ENCODE measurements around the gene ARL10. TPM values are rescaled to one million over a fixed set of nuclear protein-coding genes. Genes with fewer than 3 reads are reported as not detected.

ARL10 gene
- total RNA-seq, 1 experiment from 2014 or later = 9.6 TPM

DNA sequence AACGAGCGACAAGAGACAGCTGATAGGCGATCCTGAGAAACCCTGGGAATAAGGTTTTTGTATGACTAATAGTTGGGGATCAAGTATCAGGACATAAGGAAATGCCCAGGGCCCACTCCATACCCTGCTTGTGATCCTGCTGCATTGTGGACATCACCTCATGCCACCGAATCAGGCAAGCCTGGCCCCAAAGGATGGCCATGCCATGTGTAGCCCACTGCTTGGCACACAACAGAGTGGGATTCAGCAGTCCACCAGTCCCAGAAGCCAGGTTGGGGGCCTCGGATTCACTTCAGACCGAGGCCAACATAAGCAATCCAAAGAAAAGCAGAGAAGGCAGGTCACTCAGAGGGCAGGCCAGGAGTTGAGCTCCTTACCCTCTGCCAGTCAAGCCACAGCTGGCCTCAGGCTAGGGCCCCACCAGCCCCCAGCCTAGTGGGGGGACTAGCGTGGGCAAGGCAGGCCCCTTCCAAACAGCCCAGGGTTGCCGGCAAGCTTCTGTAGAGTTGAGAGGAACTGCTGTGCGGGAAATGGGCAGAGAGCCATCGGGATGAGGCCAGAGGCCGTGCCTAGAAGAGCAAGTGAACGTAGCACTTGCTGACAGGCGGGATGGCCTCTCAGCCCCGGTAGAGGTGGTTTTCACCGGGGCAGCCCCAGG lies 18.1 kb downstream of the ARL10 start:
- Mint-ChIP-seq H3K36me3 (ENCODE audit: insufficient read depth in 1 of 3, low read depth in 3 of 3) (peaks cover 35 to 81% (median 43%) of the 10 kb centered on the region in 3 experiments), H3K9me3 (no peaks in the 10 kb centered on the region), H3K27me3 (ENCODE audit: low read depth) (no peaks in the 10 kb centered on the region), H3K4me3 (no peak overlapping the region), H3K27ac (no peak overlapping the region), H3K4me1 (peaks cover 9 to 10% of the 10 kb centered on the region in 2 experiments)
- Histone ChIP-seq H3K27ac (ENCODE audit: insufficient read length, low read depth, low read length) (no peak overlapping the region), H2BK12ac (ENCODE audit: insufficient read length, low read depth, low read length) (no peak overlapping the region), H4K5ac (ENCODE audit: insufficient read length, low read depth, low read length) (no peak overlapping the region), H4K8ac (replicated peaks; ENCODE audit: insufficient read length, low read depth, low read length) (no peak overlapping the region), H2BK5ac (ENCODE audit: insufficient read length, low read length) (no peak overlapping the region), H2AFZ (ENCODE audit: low read length) (no peak overlapping the region), H2AK5ac (ENCODE audit: insufficient read length, low read length) (no peak overlapping the region), H3K4me1 (ENCODE audit: insufficient read depth, low read length) (no peaks in the 10 kb centered on the region), H3K27me3 (ENCODE audit: insufficient read depth, low read length) (no peaks in the 10 kb centered on the region), H4K91ac (ENCODE audit: insufficient read length, low read depth, low read length) (no peak overlapping the region), H3T11ph (ENCODE audit: low read length) (no peak overlapping the region), H3K23ac (ENCODE audit: insufficient read length, low read depth, low read length) (no peak overlapping the region), H4K20me1 (ENCODE audit: control insufficient read depth, insufficient read depth, insufficient read length) (no peaks in the 10 kb centered on the region), H3K56ac (ENCODE audit: insufficient read length, low read depth, low read length) (no peak overlapping the region), H2BK20ac (ENCODE audit: low read depth, low read length, poor library complexity, severe bottlenecking) (no peak overlapping the region), H3K23me2 (ENCODE audit: insufficient read length, low read depth, low read length, poor library complexity, severe bottlenecking) (peaks cover 3% of the 10 kb centered on the region), H3K14ac (ENCODE audit: insufficient read depth, low read length) (no peak overlapping the region), H3K18ac (ENCODE audit: insufficient read length, low read depth, low read length) (no peak overlapping the region), H3K9me3 (ENCODE audit: control insufficient read depth, low read depth, low read length) (no peaks in the 10 kb centered on the region), H3K4ac (ENCODE audit: low read depth, low read length) (no peak overlapping the region), H2BK15ac (ENCODE audit: low read depth, low read length) (no peak overlapping the region), H3K79me1 (ENCODE audit: insufficient read depth, low read depth, low read length, poor library complexity, severe bottlenecking) (no peaks in the 10 kb centered on the region), H3K9ac (ENCODE audit: extremely low read depth, insufficient read length, low read length) (no peak overlapping the region), H2BK120ac (ENCODE audit: low read depth, low read length, poor library complexity, severe bottlenecking) (no peak overlapping the region), H3K4me2 (ENCODE audit: insufficient read depth, insufficient read length, low read length) (no peak overlapping the region), H3K79me2 (ENCODE audit: insufficient read depth, low read length) (peaks cover 8% of the 10 kb centered on the region; the same call in 1 of the 2 replicates)
- WGBS (ENCODE audit: extremely low coverage, insufficient read length, low lambda C conversion rate) = no CpG with 5 or more reads among the region's 15 CpGs
- no peak for DNase-seq
- TF ChIP-seq, protein P1, sequence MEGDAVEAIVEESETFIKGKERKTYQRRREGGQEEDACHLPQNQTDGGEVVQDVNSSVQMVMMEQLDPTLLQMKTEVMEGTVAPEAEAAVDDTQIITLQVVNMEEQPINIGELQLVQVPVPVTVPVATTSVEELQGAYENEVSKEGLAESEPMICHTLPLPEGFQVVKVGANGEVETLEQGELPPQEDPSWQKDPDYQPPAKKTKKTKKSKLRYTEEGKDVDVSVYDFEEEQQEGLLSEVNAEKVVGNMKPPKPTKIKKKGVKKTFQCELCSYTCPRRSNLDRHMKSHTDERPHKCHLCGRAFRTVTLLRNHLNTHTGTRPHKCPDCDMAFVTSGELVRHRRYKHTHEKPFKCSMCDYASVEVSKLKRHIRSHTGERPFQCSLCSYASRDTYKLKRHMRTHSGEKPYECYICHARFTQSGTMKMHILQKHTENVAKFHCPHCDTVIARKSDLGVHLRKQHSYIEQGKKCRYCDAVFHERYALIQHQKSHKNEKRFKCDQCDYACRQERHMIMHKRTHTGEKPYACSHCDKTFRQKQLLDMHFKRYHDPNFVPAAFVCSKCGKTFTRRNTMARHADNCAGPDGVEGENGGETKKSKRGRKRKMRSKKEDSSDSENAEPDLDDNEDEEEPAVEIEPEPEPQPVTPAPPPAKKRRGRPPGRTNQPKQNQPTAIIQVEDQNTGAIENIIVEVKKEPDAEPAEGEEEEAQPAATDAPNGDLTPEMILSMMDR (conservative IDR thresholded peaks at IDR 0.05) = no peak

Measured in H9 (cell line).